GM12878 (cell line): Measurements from ENCODE around the gene CALD1. TPM values are rescaled to one million over a fixed set of nuclear protein-coding genes. Genes with fewer than 3 reads are reported as not detected.

ENCODE experiments used
- ATAC-seq: fragments of 200-7000 bp; cut with Tn5 transposase; 3 replicates; pipeline ENCODE4 v1.9.1; 2020; ENCODE audit warnings: mild to moderate bottlenecking, moderate library complexity
- BruUV-seq: library from RNA; stranded (reverse); fragments of 400-500 nt; replicated peaks from 2 replicates; lab custom pipeline; 2021; lab: Mats Ljungman, UMichigan
- CTCF ChIA-PET: fragments of 300-600 bp; sonication (Branson Sonifier 250); formaldehyde crosslinking; extraction: SDS; loops from one replicate; lab custom pipeline; 2021; ENCODE audit warnings: inconsistent platforms; lab: Yijun Ruan, JAX
- POLR2A ChIA-PET: fragments of 350-600 bp; formaldehyde crosslinking; extraction: SDS; loops from one replicate; lab custom pipeline; 2021; ENCODE audit warnings: inconsistent platforms; lab: Charles Lee
- RAD21 ChIA-PET: fragments of 300-600 bp; sonication (Branson Sonifier 250); formaldehyde crosslinking; loops from one replicate; lab custom pipeline; 2023; ENCODE audit warnings: antibody characterized with exemption; ENCODE audit not compliant: unreplicated experiment; lab: Charles Lee
- SMC1A ChIA-PET: fragments of 300-600 bp; sonication (Branson Sonifier 250); formaldehyde crosslinking; loops from one replicate; lab custom pipeline; 2023; ENCODE audit not compliant: unreplicated experiment, uncharacterized antibody; lab: Charles Lee
- DNase-seq: peaks from one replicate; pipeline ENCODE4 v3.0.0-alpha.2; 2011; ENCODE audit warnings: low read depth, low spot score
- FAIRE-seq: peaks from 3 replicates; lab custom pipeline; 2011; peaks lifted over from hg19 to GRCh38; lab: Jason Lieb, UNC
- H2AFZ ChIP-seq: 2 replicates; pipeline ENCODE4 v1.6.0; 2011; ENCODE audit warnings: low read depth, low read length, control low read depth; ENCODE audit not compliant: control insufficient read depth
- H3K27ac ChIP-seq: 2 replicates; pipeline ENCODE4 v1.5.1; 2011; ENCODE audit warnings: control low read depth; ENCODE audit not compliant: control insufficient read depth, insufficient read depth
- H3K27me3 ChIP-seq, 2 experiments: replicated peaks in 1 of 2; 2 replicates each; pipeline versions ENCODE4 v1.6.0 to v1.6.1; 2011; ENCODE audit warnings: low read length in 1 of 2; ENCODE audit not compliant: control insufficient read depth in 2 of 2, insufficient read depth in 2 of 2
- H3K36me3 ChIP-seq, 2 experiments: 2 replicates each; pipeline ENCODE4 v1.5.1; 2011; ENCODE audit warnings: low read length in 1 of 2; ENCODE audit not compliant: control insufficient read depth in 2 of 2, insufficient read depth in 2 of 2
- H3K4me1 ChIP-seq: 2 replicates; pipeline ENCODE4 v1.6.1; 2011; ENCODE audit warnings: mild to moderate bottlenecking, low read length, moderate library complexity, mixed read lengths; ENCODE audit not compliant: control insufficient read depth, insufficient read depth
- H3K4me2 ChIP-seq: 2 replicates; pipeline ENCODE4 v1.6.0; 2011; ENCODE audit warnings: control low read depth; ENCODE audit not compliant: control insufficient read depth, insufficient read depth
- H3K4me3 ChIP-seq: fragments of 200-600 bp; sonication (generic); 2 replicates; pipeline ENCODE4 v1.5.1; 2016
- H3K79me2 ChIP-seq: 2 replicates; pipeline ENCODE4 v1.6.0; 2011; ENCODE audit warnings: low read length; ENCODE audit not compliant: control insufficient read depth, insufficient read depth
- H3K9ac ChIP-seq: 2 replicates; pipeline ENCODE4 v1.8.0; 2011; ENCODE audit warnings: low read length, control low read depth, mixed read lengths; ENCODE audit not compliant: control insufficient read depth, insufficient read depth
- H3K9me3 ChIP-seq: replicated peaks from 3 replicates; pipeline ENCODE4 v1.5.1; 2011; ENCODE audit warnings: mild to moderate bottlenecking, low read length; ENCODE audit not compliant: control insufficient read depth, insufficient read depth
- H4K20me1 ChIP-seq: 2 replicates; pipeline ENCODE4 v1.6.0; 2011; ENCODE audit not compliant: control insufficient read depth, insufficient read depth
- FOS ChIP-seq: IDR thresholded peaks from 3 replicates; pipeline ENCODE4 v1.6.1; 2011; ENCODE audit warnings: borderline replicate concordance; ENCODE audit not compliant: insufficient read length; ENCODE audit errors: extremely low read depth
- MEF2B ChIP-seq: fragments of 450-650 bp; IDR thresholded peaks from 2 replicates; pipeline ENCODE4 v1.6.1; 2018; ENCODE audit warnings: mild to moderate bottlenecking, moderate library complexity; ENCODE audit not compliant: partially characterized antibody, poor library complexity, severe bottlenecking
- RAD51 ChIP-seq: fragments of 450-650 bp; IDR thresholded peaks from 2 replicates; pipeline ENCODE4 v1.6.1; 2016; ENCODE audit warnings: moderate library complexity, mild to moderate bottlenecking, inconsistent platforms
- RB1 ChIP-seq: fragments of 450-650 bp; formaldehyde crosslinking; IDR thresholded peaks from 2 replicates; pipeline ENCODE4 v1.6.1; 2017; ENCODE audit warnings: mild to moderate bottlenecking, borderline replicate concordance
- SMAD1 ChIP-seq: fragments of 450-650 bp; IDR thresholded peaks from 2 replicates; pipeline ENCODE4 v1.6.1; 2018; ENCODE audit warnings: mild to moderate bottlenecking, low read depth; ENCODE audit not compliant: partially characterized antibody
- SRF ChIP-seq, 2 experiments: IDR thresholded peaks; 2 replicates each; pipeline ENCODE4 v1.6.1; 2011; ENCODE audit warnings: low read depth in 2 of 2, low read length in 2 of 2, mild to moderate bottlenecking in 1 of 2, moderate library complexity in 1 of 2
- WGBS: methylation state at CpG from one replicate; pipeline ENCODE4 v1.1.6; 2016; ENCODE audit warnings: low lambda C conversion rate; ENCODE audit not compliant: insufficient replicate concordance, insufficient coverage; ENCODE audit errors: missing lambda C conversion rate; 5-methylcytosine and 5-hydroxymethylcytosine counted together
- in situ Hi-C: fragments of 300-500 bp; cut with MboI; formaldehyde crosslinking; loops from 9 replicates; pipeline ENCODE4 v1.14.3; 2018; ENCODE audit warnings: mixed read lengths
- intact Hi-C: fragments of 100-400 bp; cut with micrococcal nuclease; formaldehyde crosslinking; loops from one replicate; pipeline ENCODE4 v1.14.2; 2022; ENCODE audit not compliant: unreplicated experiment
- polyA plus RNA-seq, 11 experiments: library from polyadenylated mRNA; depleted of rRNA in 4 of 11; unstranded in 6 of 11; stranded (reverse) in 5 of 11; fragments of >200 nt; fragmentation: Nextera tagmentation in 4 of 11; fragmentation: Illumina TruSeq in 1 of 11; extraction: Ambion mirVana in 4 of 11; extraction: Trizol in 1 of 11; gene quantifications; 1 replicate in 1 of 11; 2 replicates in 10 of 11; pipeline versions ENCODE4 v1.2.1 to v1.2.3, GENCODE V29; 2011 to 2016; ENCODE audit warnings: inconsistent platforms in 2 of 11, missing spikeins in 2 of 11, low read depth in 1 of 11
- total RNA-seq, 4 experiments: library from RNA; depleted of rRNA in 3 of 4; stranded (reverse); fragments of >200 nt in 3 of 4; fragmentation: Illumina TruSeq in 1 of 4; extraction: Trizol in 1 of 4; gene quantifications; 2 replicates each; pipeline versions ENCODE4 v1.2.1 to v1.2.3, GENCODE V29; 2013 to 2021
- TF ChIP-seq, protein P1 (sequence below): fragments of 450-650 bp; IDR thresholded peaks from 2 replicates; pipeline ENCODE4 v1.6.1; 2017; ENCODE audit warnings: mild to moderate bottlenecking, moderate library complexity

Gene CALD1
- total and polyA plus RNA-seq, 10 of the 15 experiments (the other 5 are each of a cell fraction or from before 2014, with no cell fraction given) = 0.03 to 1.3 (median 0.22) TPM

DNA sequence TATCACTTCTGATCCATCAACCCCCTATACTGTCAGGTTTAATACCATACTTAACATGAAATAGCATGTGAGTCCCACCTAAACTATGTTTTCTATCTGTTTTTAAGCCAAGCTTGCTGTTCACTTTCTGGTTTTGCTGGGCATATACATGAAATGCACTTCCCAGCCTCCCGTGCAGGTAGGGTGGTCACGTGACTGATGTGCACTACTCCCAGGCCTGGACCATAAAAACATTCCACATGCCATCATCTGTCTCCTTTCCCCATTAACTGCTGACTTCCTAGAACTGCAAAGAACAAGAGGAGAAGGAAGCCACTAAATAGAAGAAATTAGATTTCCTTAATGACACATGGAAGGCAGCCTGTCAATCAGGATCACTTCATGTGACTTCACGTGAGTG, 40.1 kb upstream of the CALD1 start:
- H3K36me3 ChIP-seq = no peaks in the 10 kb centered on the region
- in situ Hi-C loops = no loop called here
- H3K4me1 ChIP-seq = no peaks in the 10 kb centered on the region
- ChIA-PET SMC1A (interaction anchor here (2.0 to 3.0 kb wide), 2 partner anchors 10 to 12 kb away, joined by 5 to 8 read pairs; no protein-coding TSS in a partner anchor), RAD21 (no interaction called here), CTCF (interaction anchor here (1.3 kb wide), 1 partner anchor 13 kb away, joined by 3 read pairs; no protein-coding TSS in a partner anchor), POLR2A (no interaction called here)
- no peak overlapping the region for H2AFZ ChIP-seq
- no peak for FAIRE-seq
- no peak for ATAC-seq
- 71% methylated on average over 3 of the region's 3 CpGs for WGBS
- no peak overlapping the region for H3K9ac ChIP-seq
- H3K27ac ChIP-seq = no peak overlapping the region
- DNase-seq = no peak
- no peaks in the 10 kb centered on the region for H3K9me3 ChIP-seq
- no peaks in the 10 kb centered on the region for H3K27me3 ChIP-seq
- no peaks in the 10 kb centered on the region for H3K79me2 ChIP-seq
- TF ChIP-seq, protein P1, sequence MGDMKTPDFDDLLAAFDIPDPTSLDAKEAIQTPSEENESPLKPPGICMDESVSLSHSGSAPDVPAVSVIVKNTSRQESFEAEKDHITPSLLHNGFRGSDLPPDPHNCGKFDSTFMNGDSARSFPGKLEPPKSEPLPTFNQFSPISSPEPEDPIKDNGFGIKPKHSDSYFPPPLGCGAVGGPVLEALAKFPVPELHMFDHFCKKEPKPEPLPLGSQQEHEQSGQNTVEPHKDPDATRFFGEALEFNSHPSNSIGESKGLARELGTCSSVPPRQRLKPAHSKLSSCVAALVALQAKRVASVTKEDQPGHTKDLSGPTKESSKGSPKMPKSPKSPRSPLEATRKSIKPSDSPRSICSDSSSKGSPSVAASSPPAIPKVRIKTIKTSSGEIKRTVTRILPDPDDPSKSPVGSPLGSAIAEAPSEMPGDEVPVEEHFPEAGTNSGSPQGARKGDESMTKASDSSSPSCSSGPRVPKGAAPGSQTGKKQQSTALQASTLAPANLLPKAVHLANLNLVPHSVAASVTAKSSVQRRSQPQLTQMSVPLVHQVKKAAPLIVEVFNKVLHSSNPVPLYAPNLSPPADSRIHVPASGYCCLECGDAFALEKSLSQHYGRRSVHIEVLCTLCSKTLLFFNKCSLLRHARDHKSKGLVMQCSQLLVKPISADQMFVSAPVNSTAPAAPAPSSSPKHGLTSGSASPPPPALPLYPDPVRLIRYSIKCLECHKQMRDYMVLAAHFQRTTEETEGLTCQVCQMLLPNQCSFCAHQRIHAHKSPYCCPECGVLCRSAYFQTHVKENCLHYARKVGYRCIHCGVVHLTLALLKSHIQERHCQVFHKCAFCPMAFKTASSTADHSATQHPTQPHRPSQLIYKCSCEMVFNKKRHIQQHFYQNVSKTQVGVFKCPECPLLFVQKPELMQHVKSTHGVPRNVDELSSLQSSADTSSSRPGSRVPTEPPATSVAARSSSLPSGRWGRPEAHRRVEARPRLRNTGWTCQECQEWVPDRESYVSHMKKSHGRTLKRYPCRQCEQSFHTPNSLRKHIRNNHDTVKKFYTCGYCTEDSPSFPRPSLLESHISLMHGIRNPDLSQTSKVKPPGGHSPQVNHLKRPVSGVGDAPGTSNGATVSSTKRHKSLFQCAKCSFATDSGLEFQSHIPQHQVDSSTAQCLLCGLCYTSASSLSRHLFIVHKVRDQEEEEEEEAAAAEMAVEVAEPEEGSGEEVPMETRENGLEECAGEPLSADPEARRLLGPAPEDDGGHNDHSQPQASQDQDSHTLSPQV = no peak
- 0 out of 2 replicates have a peak, but pooled peaks have one; percentile 16 for TF ChIP-seq RAD51
- H3K4me3 ChIP-seq = no peak overlapping the region
- H4K20me1 ChIP-seq = no peaks in the 10 kb centered on the region
- BruUV-seq = no TSS peak
- H3K4me2 ChIP-seq = no peak overlapping the region
- intact Hi-C loops = no loop called here

DNA sequence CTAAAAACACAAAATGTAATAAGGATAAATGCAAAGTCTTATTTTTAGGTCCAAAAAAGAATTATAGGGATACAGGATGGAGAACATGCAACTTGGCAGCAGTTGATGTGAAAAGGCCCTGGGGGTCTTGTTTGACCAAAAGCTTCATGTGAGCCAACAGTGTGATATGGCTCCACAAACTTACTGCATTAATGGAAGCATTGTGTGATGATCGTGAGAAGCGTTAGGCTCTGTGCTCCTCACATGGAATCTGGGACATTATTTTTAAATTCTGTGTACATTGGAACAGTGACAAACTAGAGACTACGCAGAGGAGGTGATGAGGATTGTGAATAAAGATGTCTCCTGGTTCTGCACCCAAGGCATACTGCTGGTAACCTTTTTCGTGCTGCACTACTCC, 39.1 kb upstream of the CALD1 start:
- ChIA-PET SMC1A (no interaction called here), RAD21 (no interaction called here), CTCF (no interaction called here), POLR2A (no interaction called here)
- no peak overlapping the region for H3K4me2 ChIP-seq
- H3K27me3 ChIP-seq = no peaks in the 10 kb centered on the region
- H3K4me1 ChIP-seq = no peaks in the 10 kb centered on the region
- intact Hi-C loops = no loop called here
- H3K79me2 ChIP-seq = no peaks in the 10 kb centered on the region
- ATAC-seq (no peak), FAIRE-seq (no peak), DNase-seq (no peak)
- no peak overlapping the region for H3K27ac ChIP-seq
- no peaks in the 10 kb centered on the region for H3K36me3 ChIP-seq
- H4K20me1 ChIP-seq = no peaks in the 10 kb centered on the region
- TF ChIP-seq RB1 (no peak), SRF (IDR thresholded peaks at IDR 0.05; ENCODE audit: low read depth in 2 of 2, low read length in 2 of 2) (no peak), MEF2B (no peak), FOS (no peak), SMAD1 (no peak)
- WGBS = 63% methylated on average over 4 of the region's 4 CpGs
- no TSS peak for BruUV-seq
- in situ Hi-C loops = no loop called here
- H3K9ac ChIP-seq = no peak overlapping the region
- H2AFZ ChIP-seq = no peak overlapping the region
- no peaks in the 10 kb centered on the region for H3K9me3 ChIP-seq
- H3K4me3 ChIP-seq = no peak overlapping the region
